HCT116 (cell line): ENCODE data around the gene PHF20. TPM values are rescaled to one million over a fixed set of nuclear protein-coding genes. Genes with fewer than 3 reads are reported as not detected.
A peak's percentile ranks its signal among the peaks of the same experiment; 100 is the strongest.

Experiments
- ATAC-seq: fragments of 200-7000 bp; cut with Tn5 transposase; 2 replicates; pipeline ENCODE4 v1.9.1; 2020; ENCODE audit warnings: mild to moderate bottlenecking, moderate library complexity
- BruUV-seq: library from RNA; stranded (reverse); fragments of 400-500 nt; replicated peaks from 2 replicates; lab custom pipeline; 2021; lab: Mats Ljungman, UMichigan
- CTCF ChIA-PET: fragments of 300-600 bp; sonication (Branson Sonifier 250); formaldehyde crosslinking; loops from one replicate; lab custom pipeline; 2021; ENCODE audit warnings: antibody characterized with exemption; lab: Charles Lee
- POLR2A ChIA-PET: fragments of 300-600, 350-600 bp; sonication (Branson Sonifier 250); formaldehyde crosslinking; loops from one replicate; lab custom pipeline; 2021; ENCODE audit warnings: antibody characterized with exemption; lab: Charles Lee
- RAD21 ChIA-PET, 2 experiments: fragments of 300-600 bp; sonication (Branson Sonifier 250); formaldehyde crosslinking; loops; one replicate each; lab custom pipeline; 2023; ENCODE audit warnings: low total read pairs in 2 of 2; ENCODE audit not compliant: uncharacterized antibody in 2 of 2, unreplicated experiment in 2 of 2, low non-redundant PET in 1 of 2; lab: Charles Lee
- DNase-seq: peaks from one replicate; pipeline ENCODE4 v3.0.0-alpha.2; 2010; ENCODE audit warnings: low read depth, low spot score
- H2AFZ ChIP-seq: fragments of 200-600 bp; shearing (Covaris generic), sonication (generic); 2 replicates; pipeline ENCODE4 v1.6.1; 2017; ENCODE audit warnings: low read depth, mixed run types, mixed read lengths, antibody characterized with exemption, low read length; ENCODE audit not compliant: poor library complexity, severe bottlenecking
- H3K27ac ChIP-seq: 2 replicates; pipeline ENCODE4 v1.5.1; 2012; ENCODE audit warnings: low read depth, low read length
- H3K27me3 ChIP-seq: fragments of 200-600 bp; sonication (generic); 2 replicates; pipeline ENCODE4 v1.6.1; 2016; ENCODE audit warnings: mixed run types, low read length, mixed read lengths; ENCODE audit not compliant: insufficient read depth
- H3K36me3 ChIP-seq, 2 experiments: fragments of 200-500 bp in 1 of 2; fragments of 200-600 bp in 1 of 2; sonication (Bioruptor generic) in 1 of 2; sonication (generic) in 1 of 2; 2 replicates each; pipeline versions ENCODE4 v1.5.1 to v1.6.1; 2014 to 2016; ENCODE audit warnings: low read length in 2 of 2, inconsistent platforms in 1 of 2, mixed read lengths in 1 of 2, mixed run types in 1 of 2; ENCODE audit not compliant: insufficient read depth in 2 of 2, control insufficient read depth in 1 of 2
- H3K4me1 ChIP-seq, 2 experiments: fragments of 200-600 bp in 1 of 2; sonication (generic) in 1 of 2; 2 replicates each; pipeline versions ENCODE4 v1.5.1 to v1.6.1; 2012 to 2017; ENCODE audit warnings: low read length in 2 of 2, inconsistent platforms in 1 of 2, mild to moderate bottlenecking in 1 of 2, mixed read lengths in 1 of 2, mixed run types in 1 of 2, moderate library complexity in 1 of 2; ENCODE audit not compliant: insufficient read depth in 2 of 2, control insufficient read depth in 1 of 2
- H3K4me2 ChIP-seq: fragments of 200-600 bp; sonication (generic); 2 replicates; pipeline ENCODE4 v1.6.1; 2017; ENCODE audit warnings: mixed run types, low read length, mixed read lengths
- H3K4me3 ChIP-seq, 2 experiments: fragments of 200-600 bp in 1 of 2; sonication (generic) in 1 of 2; replicated peaks in 1 of 2; 2 replicates each; pipeline ENCODE4 v1.5.1; 2011 to 2016; ENCODE audit warnings: low read length in 2 of 2, control low read depth in 1 of 2, low read depth in 1 of 2, mild to moderate bottlenecking in 1 of 2, mixed read lengths in 1 of 2, mixed run types in 1 of 2
- H3K79me2 ChIP-seq: fragments of 200-600 bp; sonication (generic); 2 replicates; pipeline ENCODE4 v1.6.1; 2017; ENCODE audit warnings: mild to moderate bottlenecking, mixed run types, low read length, moderate library complexity, mixed read lengths; ENCODE audit not compliant: insufficient read depth
- H3K9ac ChIP-seq: fragments of 200-600 bp; sonication (generic); 2 replicates; pipeline ENCODE4 v1.6.1; 2016; ENCODE audit warnings: low read length, mixed read lengths
- H3K9me2 ChIP-seq: fragments of 200-600 bp; sonication (generic), shearing (Covaris generic); 2 replicates; pipeline ENCODE4 v1.6.1; 2017; ENCODE audit warnings: mixed run types, mild to moderate bottlenecking, moderate library complexity; ENCODE audit not compliant: insufficient read depth
- H3K9me3 ChIP-seq, 2 experiments: fragments of 200-500 bp in 1 of 2; fragments of 200-600 bp in 1 of 2; sonication (Bioruptor generic) in 1 of 2; sonication (generic) in 1 of 2; 2 replicates each; pipeline ENCODE4 v1.6.1; 2014 to 2017; ENCODE audit warnings: low read length in 2 of 2, mixed read lengths in 2 of 2, inconsistent platforms in 1 of 2, low read depth in 1 of 2, mild to moderate bottlenecking in 1 of 2, mixed run types in 1 of 2, moderate library complexity in 1 of 2; ENCODE audit not compliant: control insufficient read depth in 1 of 2, insufficient read depth in 1 of 2
- H4K20me1 ChIP-seq: fragments of 200-600 bp; sonication (generic), shearing (Covaris generic); 2 replicates; pipeline ENCODE4 v1.6.1; 2017; ENCODE audit warnings: mixed run types, mild to moderate bottlenecking, moderate library complexity; ENCODE audit not compliant: insufficient read depth
- ELF1 ChIP-seq: IDR thresholded peaks from 2 replicates; pipeline ENCODE4 v1.6.1; 2012; ENCODE audit warnings: low read depth, borderline replicate concordance
- EZH2 ChIP-seq: fragments of 200-600 bp; sonication (generic); IDR thresholded peaks from 2 replicates; pipeline ENCODE4 v1.6.1; 2017; ENCODE audit warnings: antibody characterized with exemption, mixed run types
- FOSL1 ChIP-seq: IDR thresholded peaks from 2 replicates; pipeline ENCODE4 v1.6.1; 2012; ENCODE audit warnings: low read depth
- RAD21 ChIP-seq: IDR thresholded peaks from 2 replicates; pipeline ENCODE4 v1.6.1; 2012; ENCODE audit warnings: low read depth, mild to moderate bottlenecking
- SRF ChIP-seq: IDR thresholded peaks from 2 replicates; pipeline ENCODE4 v1.6.1; 2012; ENCODE audit warnings: low read depth
- YY1 ChIP-seq: IDR thresholded peaks from 2 replicates; pipeline ENCODE4 v1.6.1; 2011; ENCODE audit warnings: low read length, low read depth, moderate library complexity, mild to moderate bottlenecking; ENCODE audit not compliant: insufficient replicate concordance; ENCODE audit errors: extremely low read depth
- intact Hi-C: fragments of 100-400 bp; cut with micrococcal nuclease; formaldehyde crosslinking; loops from 2 replicates; pipeline ENCODE4 v1.10.0; 2022
- total RNA-seq: library from RNA; stranded (reverse); gene quantifications from one replicate; pipeline ENCODE4 v1.2.1, GENCODE V29; 2021; ENCODE audit not compliant: unreplicated experiment
- TF ChIP-seq, protein P1 (sequence below), 3 experiments: fragments of 200-600 bp in 1 of 3; sonication (generic) in 1 of 3; IDR thresholded peaks in 2 of 3; conservative IDR thresholded peaks in 1 of 3; 2 replicates each; pipeline ENCODE4 v1.5.1; 2012 to 2017; ENCODE audit warnings: low read depth in 2 of 3, low read length in 2 of 3, antibody characterized with exemption in 1 of 3, borderline replicate concordance in 1 of 3, control low read depth in 1 of 3, mild to moderate bottlenecking in 1 of 3, mixed read lengths in 1 of 3, mixed run types in 1 of 3, moderate library complexity in 1 of 3; ENCODE audit not compliant: insufficient read depth in 1 of 3

Gene PHF20
- total RNA-seq, 1 experiment from 2014 or later: 40.8 TPM

DNA sequence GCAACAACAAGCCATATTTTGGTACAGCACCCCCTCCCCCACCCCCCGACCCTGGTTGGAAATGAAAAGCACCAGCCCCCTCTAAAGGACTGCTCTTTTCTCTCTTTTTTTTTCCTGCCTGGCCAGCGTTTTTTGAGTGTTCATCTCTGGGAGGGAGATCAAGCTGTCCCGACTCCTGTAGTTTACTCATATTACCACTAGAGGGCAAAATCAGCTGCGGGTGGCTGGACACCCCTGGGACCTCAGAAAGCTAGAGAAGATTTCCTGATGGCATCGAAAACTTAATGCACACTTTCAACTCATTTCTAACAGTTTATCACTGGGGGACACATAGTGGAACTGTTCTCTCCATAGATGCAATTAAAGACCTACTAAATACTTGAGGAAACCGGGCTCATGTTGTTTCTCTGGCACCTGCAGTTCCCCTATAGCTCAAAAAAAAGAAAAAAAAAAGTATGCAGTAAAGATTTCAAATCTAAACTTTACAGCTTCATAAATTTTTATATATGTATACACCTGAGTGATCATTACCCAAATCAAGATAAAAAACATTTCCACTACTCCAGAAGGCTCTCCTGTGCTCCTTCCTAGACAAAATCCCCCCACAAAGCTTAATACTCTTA is 221.0 kb downstream of the PHF20 start:
- H3K36me3 ChIP-seq: no peaks in the 10 kb centered on the region
- ATAC-seq (peak; percentile 68), DNase-seq (peak; percentile 49)
- no peaks in the 10 kb centered on the region for H3K9me3 ChIP-seq
- H3K79me2 ChIP-seq: no peaks in the 10 kb centered on the region
- peak overlapping the region; percentile 50; the same call in 1 of the 2 replicates for H3K4me2 ChIP-seq
- H3K4me1 ChIP-seq: peaks cover 2 to 23% of the 10 kb centered on the region in 2 experiments; a peak in 3 of 4 replicates
- ChIA-PET CTCF (interaction anchor here (0.6 to 11.9 kb wide), 42 partner anchors 8 to 545 kb away, joined by 3 to 442 read pairs (median 5); partner anchors contain the start of genes RBM39 and SCAND1), RAD21 (interaction anchor here (0.6 to 1.8 kb wide), 9 partner anchors 92 to 473 kb away, joined by 3 to 43 read pairs (median 4); no protein-coding TSS in a partner anchor), POLR2A (interaction anchor here (0.5 to 1.5 kb wide), 9 partner anchors 25 to 891 kb away, joined by 3 to 19 read pairs (median 4); partner anchors contain the start of genes CNBD2 and SCAND1)
- intact Hi-C loops: loop anchor here (5.0 kb wide), 1 partner anchor 444 kb away; no protein-coding TSS in a partner anchor
- peak overlapping the region; percentile 62 for H2AFZ ChIP-seq
- no peak overlapping the region for H3K27ac ChIP-seq
- H3K4me3 ChIP-seq: no peak overlapping the region; a peak in 1 of 4 replicates
- H4K20me1 ChIP-seq: no peaks in the 10 kb centered on the region
- H3K27me3 ChIP-seq: no peaks in the 10 kb centered on the region
- H3K9ac ChIP-seq: no peak overlapping the region
- no peaks in the 10 kb centered on the region for H3K9me2 ChIP-seq
- no TSS peak for BruUV-seq
- TF ChIP-seq SRF (no peak), YY1 (peak; percentile 6), FOSL1 (no peak), RAD21 (peak; percentile 84), ELF1 (no peak), EZH2 (no peak)
- TF ChIP-seq, protein P1, sequence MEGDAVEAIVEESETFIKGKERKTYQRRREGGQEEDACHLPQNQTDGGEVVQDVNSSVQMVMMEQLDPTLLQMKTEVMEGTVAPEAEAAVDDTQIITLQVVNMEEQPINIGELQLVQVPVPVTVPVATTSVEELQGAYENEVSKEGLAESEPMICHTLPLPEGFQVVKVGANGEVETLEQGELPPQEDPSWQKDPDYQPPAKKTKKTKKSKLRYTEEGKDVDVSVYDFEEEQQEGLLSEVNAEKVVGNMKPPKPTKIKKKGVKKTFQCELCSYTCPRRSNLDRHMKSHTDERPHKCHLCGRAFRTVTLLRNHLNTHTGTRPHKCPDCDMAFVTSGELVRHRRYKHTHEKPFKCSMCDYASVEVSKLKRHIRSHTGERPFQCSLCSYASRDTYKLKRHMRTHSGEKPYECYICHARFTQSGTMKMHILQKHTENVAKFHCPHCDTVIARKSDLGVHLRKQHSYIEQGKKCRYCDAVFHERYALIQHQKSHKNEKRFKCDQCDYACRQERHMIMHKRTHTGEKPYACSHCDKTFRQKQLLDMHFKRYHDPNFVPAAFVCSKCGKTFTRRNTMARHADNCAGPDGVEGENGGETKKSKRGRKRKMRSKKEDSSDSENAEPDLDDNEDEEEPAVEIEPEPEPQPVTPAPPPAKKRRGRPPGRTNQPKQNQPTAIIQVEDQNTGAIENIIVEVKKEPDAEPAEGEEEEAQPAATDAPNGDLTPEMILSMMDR (IDR thresholded peaks at IDR 0.05 in 2 of 3, conservative IDR thresholded peaks at IDR 0.05 in 1 of 3; ENCODE audit: borderline replicate concordance in 1 of 3, insufficient read depth in 1 of 3, low read depth in 2 of 3, low read length in 2 of 3): peak; percentile 81 to 92 (median 90)
